Activated T-helper 2 cell treated with anti-CD3 and anti-CD28 coated beads, Interferon-gamma antibody, Interleukin-2, Interleukin-4, amounts not matched to agents 10 μg/mL and 5 μg/mL and 100 μg/mL, durations not matched to agents 14 hours and 24 hours and 36 hours (primary cell): ENCODE measurements around the gene AGFG2. TPM values are rescaled to one million over a fixed set of nuclear protein-coding genes. Genes with fewer than 3 reads are reported as not detected.

Experiments
- DNase-seq: peaks from one replicate; pipeline ENCODE4 v3.0.0; 2021; ENCODE audit warnings: low spot score
- H3K27ac Mint-ChIP-seq: one replicate; pipeline ENCODE4 v1.8.0; 2021; ENCODE audit warnings: mixed read lengths
- H3K27me3 Mint-ChIP-seq: one replicate; pipeline ENCODE4 v1.8.0; 2021; ENCODE audit warnings: low read depth, mixed read lengths
- H3K36me3 Mint-ChIP-seq: one replicate; pipeline ENCODE4 v1.8.0; 2021; ENCODE audit warnings: low read depth, mixed read lengths
- H3K4me1 Mint-ChIP-seq: one replicate; pipeline ENCODE4 v1.8.0; 2021; ENCODE audit warnings: low read depth, mixed read lengths
- H3K4me3 Mint-ChIP-seq: one replicate; pipeline ENCODE4 v1.8.0; 2021; ENCODE audit warnings: low read depth, mild to moderate bottlenecking, moderate library complexity, mixed read lengths
- H3K9me3 Mint-ChIP-seq: one replicate; pipeline ENCODE4 v1.8.0; 2021; ENCODE audit warnings: mixed read lengths
- intact Hi-C: fragments of 100-400 bp; cut with micrococcal nuclease; formaldehyde crosslinking; loops from one replicate; pipeline ENCODE4 v1.15.1; 2023
- total RNA-seq: library from RNA; stranded (reverse); gene quantifications from 2 replicates; pipeline ENCODE4 v1.2.3, GENCODE V29; 2022

Gene AGFG2
- total RNA-seq, 1 donor from 2014 or later, result 75.5 TPM

DNA sequence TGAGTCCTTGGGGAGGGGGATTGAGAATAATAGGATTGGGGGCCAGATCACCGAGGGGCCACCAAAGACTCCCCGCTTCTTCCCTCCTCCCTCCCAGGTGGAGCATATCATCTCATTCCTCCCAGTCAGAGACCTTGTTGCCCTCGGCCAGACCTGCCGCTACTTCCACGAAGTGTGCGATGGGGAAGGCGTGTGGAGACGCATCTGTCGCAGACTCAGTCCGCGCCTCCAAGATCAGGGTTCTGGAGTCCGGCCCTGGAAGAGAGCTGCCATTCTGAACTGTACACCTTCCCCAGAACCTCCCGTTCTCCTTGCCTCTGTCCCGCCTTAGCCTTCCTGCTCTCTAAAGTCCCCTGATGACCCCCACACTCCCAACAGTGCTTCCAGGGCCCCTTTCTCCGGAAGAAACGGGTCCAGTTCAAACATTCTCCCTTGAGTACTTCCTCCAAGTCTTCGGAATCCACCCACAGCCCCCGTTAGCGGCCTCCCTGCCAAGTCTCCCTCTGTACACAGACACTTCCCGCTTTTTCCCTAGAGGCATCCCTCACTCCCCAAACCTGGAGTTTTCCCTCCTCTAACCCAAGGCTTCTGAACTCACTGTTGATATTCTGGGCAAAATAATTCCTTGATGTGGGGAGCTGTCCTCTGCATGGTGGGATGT lies 51.2 kb downstream of the AGFG2 start:
- no peak overlapping the region for H3K4me3 Mint-ChIP-seq
- H3K9me3 Mint-ChIP-seq, result no peaks in the 10 kb centered on the region
- intact Hi-C loops, result no loop called here
- DNase-seq, result no peak
- peaks cover 4% of the 10 kb centered on the region for H3K4me1 Mint-ChIP-seq
- no peaks in the 10 kb centered on the region for H3K36me3 Mint-ChIP-seq
- peaks cover 3% of the 10 kb centered on the region for H3K27me3 Mint-ChIP-seq
- no peak overlapping the region for H3K27ac Mint-ChIP-seq

DNA sequence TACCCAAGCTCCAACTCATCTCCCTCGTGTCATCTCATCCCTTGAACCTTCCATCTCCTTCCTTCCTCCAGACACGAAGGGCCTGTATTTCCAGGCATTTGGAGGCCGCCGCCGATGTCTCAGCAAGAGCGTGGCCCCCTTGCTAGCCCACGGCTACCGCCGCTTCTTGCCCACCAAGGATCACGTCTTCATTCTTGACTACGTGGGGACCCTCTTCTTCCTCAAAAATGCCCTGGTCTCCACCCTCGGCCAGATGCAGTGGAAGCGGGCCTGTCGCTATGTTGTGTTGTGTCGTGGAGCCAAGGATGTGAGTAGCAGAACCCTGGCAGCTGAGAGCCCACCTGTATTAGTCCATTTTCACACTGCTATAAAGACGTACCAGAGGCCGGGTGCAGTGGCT lies 52.6 kb downstream of the AGFG2 start:
- intact Hi-C loops, result no loop called here

DNA sequence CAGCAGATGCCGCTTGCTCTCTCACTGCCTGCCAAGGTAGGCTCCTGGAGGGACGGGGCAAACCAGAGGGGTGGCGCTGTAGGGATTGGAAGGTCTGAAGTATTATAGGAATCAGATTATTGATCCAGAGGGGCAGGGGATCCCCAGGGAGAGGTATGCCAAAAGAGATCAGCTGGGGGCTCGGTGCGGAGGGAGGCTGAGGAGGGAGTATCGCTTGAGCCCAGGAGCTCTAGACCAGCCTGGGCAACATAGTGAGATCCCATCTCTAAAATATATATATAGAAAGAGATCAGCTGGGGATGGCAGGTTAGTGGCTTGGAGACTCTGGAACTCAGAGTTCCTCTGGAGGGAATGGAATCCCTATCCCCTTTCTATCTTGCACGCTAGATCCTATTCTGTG lies 56.2 kb downstream of the AGFG2 start:
- Mint-ChIP-seq H3K4me3 (no peak overlapping the region), H3K27me3 (peaks cover 3% of the 10 kb centered on the region), H3K9me3 (no peaks in the 10 kb centered on the region), H3K36me3 (no peaks in the 10 kb centered on the region), H3K27ac (no peak overlapping the region), H3K4me1 (peaks cover 3% of the 10 kb centered on the region)
- no peak for DNase-seq
- intact Hi-C loops, result no loop called here

More for the DNA sequence above, 52.6 kb downstream of the AGFG2 start:
- no peak overlapping the region for H3K4me3 Mint-ChIP-seq
- H3K27me3 Mint-ChIP-seq, result peaks cover 3% of the 10 kb centered on the region
- H3K27ac Mint-ChIP-seq, result no peak overlapping the region
- no peaks in the 10 kb centered on the region for H3K9me3 Mint-ChIP-seq
- DNase-seq, result no peak
- H3K36me3 Mint-ChIP-seq, result no peaks in the 10 kb centered on the region
- peaks cover 1% of the 10 kb centered on the region for H3K4me1 Mint-ChIP-seq

DNA sequence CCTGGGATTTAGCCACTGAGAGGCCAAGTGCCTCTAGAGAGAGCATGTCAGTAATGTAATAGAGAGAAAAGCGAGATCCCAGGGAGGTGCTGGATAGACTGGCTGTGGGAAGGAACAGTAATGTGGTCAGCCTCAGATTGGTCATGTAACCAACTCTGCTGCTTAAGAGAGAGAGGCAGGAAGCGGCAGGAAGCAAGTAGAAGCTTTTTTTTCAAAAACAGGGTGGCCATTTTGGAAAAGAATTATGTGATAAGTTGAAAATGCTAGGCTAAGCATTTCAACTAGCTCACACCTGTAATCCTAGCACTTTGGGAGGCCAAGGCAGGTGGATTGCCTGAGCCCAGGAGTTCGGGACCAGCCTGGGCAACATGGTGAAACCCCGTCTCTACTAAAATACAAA lies 59.4 kb downstream of the AGFG2 start:
- H3K27ac Mint-ChIP-seq, result no peak overlapping the region
- H3K9me3 Mint-ChIP-seq, result no peaks in the 10 kb centered on the region
- no peaks in the 10 kb centered on the region for H3K27me3 Mint-ChIP-seq
- no peak overlapping the region for H3K4me3 Mint-ChIP-seq
- H3K36me3 Mint-ChIP-seq, result no peaks in the 10 kb centered on the region
- DNase-seq, result no peak
- peaks cover 3% of the 10 kb centered on the region for H3K4me1 Mint-ChIP-seq
- intact Hi-C loops, result no loop called here

DNA sequence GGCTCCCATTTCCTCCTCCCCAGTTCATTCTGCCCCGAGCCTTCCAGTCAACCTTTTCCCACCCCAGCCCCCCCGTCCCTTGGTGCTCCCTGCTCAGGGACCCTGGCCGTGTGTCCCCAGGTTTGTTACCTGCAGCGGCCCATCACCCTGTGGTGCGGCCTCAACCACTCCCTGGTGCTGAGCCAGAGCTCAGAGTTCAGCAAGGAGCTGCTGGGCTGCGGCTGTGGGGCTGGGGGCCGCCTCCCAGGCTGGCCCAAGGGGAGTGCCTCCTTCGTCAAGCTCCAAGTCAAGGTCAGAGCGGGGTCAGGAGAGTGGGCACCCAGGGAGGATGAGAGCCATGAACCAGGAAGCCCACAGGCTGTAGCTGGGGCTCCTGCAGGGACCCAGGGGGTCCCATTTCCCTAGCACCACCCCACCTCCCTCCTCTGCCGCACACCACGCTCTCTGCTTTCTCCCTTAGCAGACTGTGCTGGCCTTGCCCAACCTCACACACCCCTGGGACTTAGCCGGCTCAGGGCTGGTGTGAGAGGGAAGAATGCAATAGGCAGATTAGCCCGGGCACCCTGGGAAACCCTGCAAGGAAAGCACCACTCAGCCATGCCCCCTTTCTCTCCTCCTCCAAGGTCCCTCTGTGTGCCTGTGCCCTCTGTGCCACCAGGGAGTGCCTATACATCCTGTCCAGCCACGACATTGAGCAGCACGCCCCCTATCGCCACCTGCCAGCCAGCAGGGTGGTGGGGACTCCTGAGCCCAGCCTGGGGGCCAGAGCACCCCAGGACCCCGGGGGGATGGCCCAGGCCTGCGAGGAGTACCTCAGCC lies 61.1 kb downstream of the AGFG2 start:
- H3K27ac Mint-ChIP-seq, result no peak overlapping the region
- no peak for DNase-seq
- intact Hi-C loops, result loop anchor here (10.0 kb wide), 1 partner anchor 645 kb away; the partner anchor contains the start of gene FIS1

DNA sequence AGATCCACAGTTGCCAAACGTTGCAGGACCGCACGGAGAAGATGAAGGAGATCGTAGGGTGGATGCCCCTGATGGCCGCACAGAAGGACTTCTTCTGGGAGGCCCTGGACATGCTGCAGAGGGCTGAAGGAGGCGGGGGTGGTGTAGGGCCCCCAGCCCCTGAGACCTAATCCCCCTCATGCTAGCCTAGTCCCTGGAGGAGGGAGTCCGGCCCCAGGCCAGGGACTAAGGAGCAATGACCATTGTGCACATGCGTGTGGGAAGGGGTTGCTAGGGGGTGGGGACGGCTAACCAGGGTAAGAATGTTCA lies 61.7 kb downstream of the AGFG2 start:
- H3K9me3 Mint-ChIP-seq, result no peaks in the 10 kb centered on the region
- no peak for DNase-seq
- no peak overlapping the region for H3K27ac Mint-ChIP-seq
- intact Hi-C loops, result loop anchor here (10.0 kb wide), 1 partner anchor 644 kb away; the partner anchor contains the start of gene FIS1
- H3K27me3 Mint-ChIP-seq, result no peaks in the 10 kb centered on the region
- H3K4me3 Mint-ChIP-seq, result no peak overlapping the region
- no peaks in the 10 kb centered on the region for H3K36me3 Mint-ChIP-seq
- H3K4me1 Mint-ChIP-seq, result peaks cover 7% of the 10 kb centered on the region

More for the DNA sequence above, 61.1 kb downstream of the AGFG2 start:
- Mint-ChIP-seq H3K4me1 (peaks cover 7% of the 10 kb centered on the region), H3K9me3 (no peaks in the 10 kb centered on the region), H3K36me3 (no peaks in the 10 kb centered on the region), H3K4me3 (no peak overlapping the region), H3K27me3 (no peaks in the 10 kb centered on the region)

DNA sequence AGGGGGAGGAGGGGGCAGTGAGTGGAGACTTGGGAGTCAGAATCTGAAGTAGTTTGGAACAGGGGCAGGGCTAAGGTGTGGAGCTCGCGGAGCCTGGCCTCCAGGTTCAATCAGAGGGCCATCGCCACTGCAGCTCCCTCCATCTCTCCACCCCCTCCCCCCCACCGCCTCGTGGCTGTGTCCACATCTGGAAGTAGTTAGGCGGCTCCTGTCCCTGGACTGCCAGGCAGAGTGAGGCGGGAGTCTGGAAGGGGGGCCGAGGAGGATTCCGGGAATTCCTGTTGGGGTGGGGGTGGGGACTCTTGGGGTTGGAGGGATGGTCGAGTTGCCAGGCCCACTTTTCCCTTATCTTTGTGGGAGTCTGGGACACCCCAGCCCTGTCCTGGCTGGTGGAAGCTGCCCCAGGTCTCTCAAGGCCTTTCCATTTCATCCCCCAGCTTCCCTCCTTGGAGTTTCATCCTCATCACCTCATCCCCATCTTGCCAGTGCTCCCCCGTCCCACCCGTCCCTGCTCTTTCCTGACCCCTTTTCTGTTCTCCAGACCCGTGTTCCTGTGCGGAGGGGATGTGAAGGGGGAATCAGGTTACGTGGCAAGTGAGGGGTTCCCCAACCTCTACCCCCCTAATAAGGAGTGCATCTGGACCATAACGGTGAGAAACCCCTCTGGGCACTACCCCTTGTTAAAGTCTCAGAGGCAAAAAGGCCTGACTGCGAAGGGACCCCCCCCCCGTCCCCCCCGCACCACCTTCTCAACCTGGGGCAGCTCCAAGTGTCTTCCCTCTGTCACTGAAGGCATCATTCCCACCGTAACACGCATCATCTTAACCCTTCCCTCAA lies 64.1 kb downstream of the AGFG2 start:
- H3K4me1 Mint-ChIP-seq, result peaks cover 9% of the 10 kb centered on the region
- intact Hi-C loops, result loop anchor here (10.0 kb wide), 1 partner anchor 642 kb away; the partner anchor contains the start of gene FIS1
- no peaks in the 10 kb centered on the region for H3K9me3 Mint-ChIP-seq
- no peaks in the 10 kb centered on the region for H3K36me3 Mint-ChIP-seq
- peak overlapping the region; percentile 84 for H3K27ac Mint-ChIP-seq
- H3K27me3 Mint-ChIP-seq, result peaks cover 3% of the 10 kb centered on the region
- H3K4me3 Mint-ChIP-seq, result peak overlapping the region; percentile 79
- DNase-seq, result no peak

DNA sequence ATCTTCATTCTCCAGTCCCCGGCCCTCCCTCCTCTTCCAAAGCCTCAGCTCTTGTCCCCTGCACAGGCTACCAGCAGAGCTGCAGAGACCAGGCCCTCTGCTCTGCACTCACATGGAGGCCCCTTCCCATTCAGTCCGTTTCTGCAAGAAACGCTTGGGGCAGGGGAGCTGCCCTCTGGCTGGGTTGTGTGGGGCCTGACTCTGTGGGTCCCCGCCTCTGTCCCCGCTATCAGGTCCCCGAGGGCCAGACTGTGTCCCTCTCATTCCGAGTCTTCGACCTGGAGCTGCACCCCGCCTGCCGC lies 64.7 kb downstream of the AGFG2 start:
- no peak for DNase-seq
- Mint-ChIP-seq H3K36me3 (no peaks in the 10 kb centered on the region), H3K4me3 (peak overlapping the region; percentile 79), H3K27ac (peak overlapping the region; percentile 84), H3K27me3 (peaks cover 3% of the 10 kb centered on the region), H3K9me3 (no peaks in the 10 kb centered on the region), H3K4me1 (peaks cover 6% of the 10 kb centered on the region)
- intact Hi-C loops, result loop anchor here (1.0 to 10.0 kb wide), 7 partner anchors 9 to 641 kb away; partner anchors contain the start of genes AGFG2, FBXO24, FIS1 and GNB2

DNA sequence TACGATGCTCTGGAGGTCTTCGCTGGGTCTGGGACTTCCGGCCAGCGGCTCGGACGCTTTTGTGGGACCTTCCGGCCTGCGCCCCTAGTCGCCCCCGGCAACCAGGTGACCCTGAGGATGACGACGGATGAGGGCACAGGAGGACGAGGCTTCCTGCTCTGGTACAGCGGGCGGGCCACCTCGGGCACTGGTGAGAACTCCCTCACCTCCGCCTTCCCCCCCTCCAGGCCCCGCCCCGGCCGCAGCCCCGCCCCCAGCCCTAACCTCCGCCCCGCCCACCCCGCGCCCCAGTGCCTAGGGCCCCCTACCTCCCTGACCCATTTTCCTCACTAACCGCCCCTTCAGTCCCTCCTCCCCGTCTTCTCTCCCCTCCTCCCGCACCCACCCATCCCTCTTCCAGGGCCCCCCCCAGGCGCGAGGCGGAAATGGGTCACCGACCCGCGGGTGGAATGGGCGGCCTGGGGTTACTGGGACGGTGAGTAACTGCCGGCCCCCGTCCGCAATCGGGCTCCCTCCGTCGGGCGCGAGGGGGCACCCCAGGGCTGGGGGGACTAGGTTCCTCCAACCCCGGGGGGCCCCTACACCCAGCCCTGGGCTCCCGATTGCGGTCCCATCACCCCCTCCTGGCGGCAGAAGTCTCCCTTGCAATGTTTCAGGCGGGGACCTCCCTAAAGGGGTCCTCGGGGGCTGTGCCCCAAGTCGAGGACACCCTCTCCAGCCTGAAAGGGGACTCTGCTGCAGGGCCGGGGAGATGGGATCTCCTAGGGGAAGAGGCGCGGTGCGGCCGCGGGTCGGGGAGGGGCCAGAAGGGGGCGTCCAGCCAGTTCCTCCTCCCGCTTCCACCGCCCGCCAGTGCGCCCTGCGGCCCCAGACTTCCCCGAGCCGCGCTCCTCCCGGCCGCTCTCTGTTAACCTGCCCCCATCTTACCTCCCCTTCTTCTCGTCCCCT lies 65.3 kb downstream of the AGFG2 start:
- peaks cover 3% of the 10 kb centered on the region for H3K27me3 Mint-ChIP-seq
- no peaks in the 10 kb centered on the region for H3K36me3 Mint-ChIP-seq
- peak; percentile 71 for DNase-seq
- H3K27ac Mint-ChIP-seq, result peak overlapping the region; percentile 84
- intact Hi-C loops, result loop anchor here (1.0 to 10.0 kb wide), 7 partner anchors 8 to 640 kb away; partner anchors contain the start of genes AGFG2, FBXO24, FIS1 and GNB2
- H3K4me1 Mint-ChIP-seq, result peaks cover 6% of the 10 kb centered on the region
- H3K9me3 Mint-ChIP-seq, result no peaks in the 10 kb centered on the region
- H3K4me3 Mint-ChIP-seq, result peak overlapping the region; percentile 79

DNA sequence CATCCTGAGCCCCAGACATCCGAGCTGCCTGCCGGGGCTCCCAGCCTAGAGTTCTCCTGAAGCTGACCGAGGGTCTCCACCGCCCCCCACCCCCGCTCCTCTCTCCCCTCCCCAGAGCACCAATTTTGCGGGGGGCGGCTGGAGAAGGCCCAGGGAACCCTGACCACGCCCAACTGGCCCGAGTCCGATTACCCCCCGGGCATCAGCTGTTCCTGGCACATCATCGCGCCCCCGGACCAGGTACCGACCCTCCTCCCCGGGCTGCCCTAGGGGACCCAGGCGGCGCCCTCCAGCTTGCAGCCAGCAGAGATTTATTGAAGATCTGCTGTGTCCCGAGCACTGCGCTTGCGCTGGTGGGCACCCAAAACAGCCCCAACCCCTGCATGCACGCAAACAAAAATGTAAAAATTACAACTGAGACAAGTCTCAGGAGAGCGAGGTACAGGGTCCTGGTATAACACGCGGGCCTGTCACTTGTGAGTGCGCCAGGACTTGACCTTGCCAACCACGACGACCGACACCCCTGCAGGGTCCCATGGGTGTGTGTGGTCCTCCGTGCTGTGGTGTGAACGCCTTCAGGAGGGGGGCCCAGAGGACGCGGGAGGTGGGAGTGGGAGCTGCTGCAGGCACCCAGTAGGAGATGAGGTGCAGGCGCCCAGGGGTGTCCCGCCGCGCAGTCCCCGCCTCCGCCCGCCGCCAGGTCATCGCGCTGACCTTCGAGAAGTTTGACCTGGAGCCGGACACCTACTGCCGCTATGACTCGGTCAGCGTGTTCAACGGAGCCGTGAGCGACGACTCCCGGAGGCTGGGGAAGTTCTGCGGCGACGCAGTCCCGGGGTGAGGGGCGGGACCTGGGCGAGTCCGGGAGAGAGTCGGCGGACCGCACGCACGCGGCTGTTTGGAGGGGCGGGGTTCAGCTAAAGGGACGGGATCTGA lies 66.2 kb downstream of the AGFG2 start:
- DNase-seq, result peak; percentile 54
- Mint-ChIP-seq H3K9me3 (no peaks in the 10 kb centered on the region), H3K27me3 (peaks cover 3% of the 10 kb centered on the region), H3K4me1 (peaks cover 6% of the 10 kb centered on the region), H3K36me3 (no peaks in the 10 kb centered on the region), H3K27ac (peak overlapping the region; percentile 52), H3K4me3 (peak overlapping the region; percentile 79)
- intact Hi-C loops, result loop anchor here (1.0 to 10.0 kb wide), 7 partner anchors 7 to 640 kb away; partner anchors contain the start of genes AGFG2, FBXO24, FIS1 and GNB2

DNA sequence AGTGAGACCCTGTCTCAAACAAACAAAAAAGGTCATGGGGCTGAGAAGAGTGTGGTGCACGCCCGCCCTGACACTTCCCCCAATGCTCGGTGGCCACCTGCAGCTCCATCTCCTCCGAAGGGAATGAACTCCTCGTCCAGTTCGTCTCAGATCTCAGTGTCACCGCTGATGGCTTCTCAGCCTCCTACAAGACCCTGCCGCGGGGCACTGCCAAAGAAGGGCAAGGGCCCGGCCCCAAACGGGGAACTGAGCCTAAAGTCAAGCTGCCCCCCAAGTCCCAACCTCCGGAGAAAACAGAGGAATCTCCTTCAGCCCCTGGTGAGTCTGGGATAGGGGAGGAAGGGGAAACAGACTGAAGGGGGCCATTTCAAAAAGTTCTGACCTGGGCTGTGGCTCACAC lies 67.3 kb downstream of the AGFG2 start:
- no peak for DNase-seq
- no peaks in the 10 kb centered on the region for H3K36me3 Mint-ChIP-seq
- peak overlapping the region; percentile 30 for H3K4me3 Mint-ChIP-seq
- H3K27me3 Mint-ChIP-seq, result peaks cover 3% of the 10 kb centered on the region
- no peaks in the 10 kb centered on the region for H3K9me3 Mint-ChIP-seq
- H3K27ac Mint-ChIP-seq, result no peak overlapping the region
- intact Hi-C loops, result loop anchor here (10.0 kb wide), 1 partner anchor 638 kb away; the partner anchor contains the start of gene FIS1
- H3K4me1 Mint-ChIP-seq, result peaks cover 6% of the 10 kb centered on the region
